HG03039 (cell line): Measurements from ENCODE around the gene KIF1A.

Source experiments
- ATAC-seq: cut with Tn5 transposase; IDR thresholded peaks from one replicate; pipeline ENCODE4 v1.9.1; 2021; ENCODE audit warnings: mild to moderate bottlenecking, moderate library complexity; ENCODE audit not compliant: unreplicated experiment

Gene KIF1A

GRCh38 chr2:240768216-240768615 is 51.8 kb downstream of the KIF1A start:
- ATAC-seq = no peak

DNA sequence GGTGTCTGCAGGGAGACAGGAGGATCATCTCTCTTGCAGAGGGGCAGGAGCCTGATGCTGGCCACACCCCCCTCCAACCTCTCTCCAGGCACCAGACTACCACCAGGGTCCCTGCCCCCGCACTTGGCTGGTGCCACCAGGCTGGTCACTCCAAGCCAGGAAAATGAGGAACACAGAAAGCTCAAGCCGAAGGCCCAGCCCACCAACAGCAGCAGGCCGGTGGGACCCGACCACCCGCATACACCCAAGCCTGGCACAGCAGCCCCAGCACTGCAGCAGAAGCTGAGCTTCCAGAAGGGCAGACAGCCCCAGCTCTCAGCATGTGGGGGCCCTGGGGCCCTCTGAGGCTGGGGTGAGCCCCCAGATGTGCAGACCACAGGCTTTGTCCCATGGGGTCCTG is 52.7 kb downstream of the KIF1A start:
- no peak for ATAC-seq

DNA sequence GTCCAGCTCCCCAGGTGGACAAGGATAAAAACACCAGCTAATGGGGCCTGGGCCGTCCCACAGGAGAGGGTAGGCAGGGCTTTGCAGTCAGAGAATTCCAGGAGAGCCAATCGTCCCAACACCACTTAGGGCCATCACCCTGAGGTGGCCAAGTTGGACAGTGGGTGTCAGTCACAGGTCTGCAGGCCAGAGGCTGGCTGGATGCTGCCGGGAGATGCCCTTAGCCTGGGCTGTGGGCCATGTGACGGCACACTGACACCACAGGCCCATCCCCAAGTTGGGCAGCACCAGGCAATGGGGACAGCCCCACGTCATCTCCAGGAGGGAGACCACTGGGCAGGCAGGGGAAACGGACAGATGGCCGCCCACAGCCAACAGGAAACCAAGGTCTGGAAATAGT is 53.9 kb downstream of the KIF1A start:
- ATAC-seq = no peak

GRCh38 chr2:240765007-240765406 is 55.0 kb downstream of the KIF1A start:
- no peak for ATAC-seq

DNA sequence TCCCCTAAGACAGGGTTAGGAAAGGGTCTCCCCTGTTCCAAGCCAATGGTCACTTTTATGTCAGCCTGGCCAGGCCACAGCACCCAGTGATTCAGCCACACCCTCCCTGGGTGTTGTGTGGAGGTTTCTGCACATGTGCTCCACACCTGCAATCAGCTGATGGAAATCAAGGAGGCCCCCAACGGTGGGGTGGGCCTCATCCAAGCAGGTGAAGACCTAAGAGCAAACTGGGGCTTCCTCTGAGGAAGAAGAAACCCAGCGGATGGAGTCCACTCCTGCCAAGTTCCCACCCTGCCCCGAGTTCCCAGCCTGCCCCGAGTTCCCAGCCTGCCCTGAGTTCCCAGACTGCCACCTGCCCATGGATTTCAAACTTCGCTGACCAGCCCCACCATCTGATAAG is 55.4 kb downstream of the KIF1A start:
- no peak for ATAC-seq

GRCh38 chr2:240762971-240763370 is 57.0 kb downstream of the KIF1A start:
- no peak for ATAC-seq

- ATAC-seq = no peak
Measured at GRCh38 chr2:240762249-240762648, 57.8 kb downstream of the KIF1A start.

DNA sequence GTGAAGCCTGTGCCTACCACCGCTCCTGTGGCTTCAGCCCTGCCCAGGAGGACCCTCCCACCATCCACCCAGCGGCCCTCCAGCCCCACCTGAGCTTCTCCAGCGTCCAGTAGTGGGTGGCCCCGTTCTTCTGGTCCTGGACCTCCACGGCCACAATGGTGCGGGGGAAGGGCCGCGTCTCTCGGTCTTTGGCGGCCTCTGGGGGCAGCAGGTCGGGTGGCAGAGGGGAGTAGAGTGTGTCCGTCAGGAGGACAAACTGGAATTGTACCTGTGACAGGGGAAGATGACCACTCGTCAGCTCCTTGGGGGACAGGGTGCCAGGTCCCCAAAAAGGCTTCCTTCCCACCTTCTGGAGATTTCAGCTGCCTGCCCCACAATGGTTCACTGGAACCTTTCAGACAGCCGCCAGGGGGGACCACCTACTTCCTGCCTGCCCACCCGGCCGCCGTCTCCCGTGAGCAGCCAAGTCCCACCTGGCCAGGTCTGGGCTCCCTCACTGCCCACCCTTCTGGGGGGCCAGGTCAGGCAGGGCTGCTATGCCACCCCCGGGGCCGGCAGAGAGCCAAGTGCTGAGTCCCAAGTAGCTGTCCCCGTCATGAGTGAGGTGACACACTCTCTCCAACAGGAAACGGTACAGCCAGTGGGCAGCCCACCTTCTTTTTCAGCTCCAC is 59.3 kb downstream of the KIF1A start:
- no peak for ATAC-seq

DNA sequence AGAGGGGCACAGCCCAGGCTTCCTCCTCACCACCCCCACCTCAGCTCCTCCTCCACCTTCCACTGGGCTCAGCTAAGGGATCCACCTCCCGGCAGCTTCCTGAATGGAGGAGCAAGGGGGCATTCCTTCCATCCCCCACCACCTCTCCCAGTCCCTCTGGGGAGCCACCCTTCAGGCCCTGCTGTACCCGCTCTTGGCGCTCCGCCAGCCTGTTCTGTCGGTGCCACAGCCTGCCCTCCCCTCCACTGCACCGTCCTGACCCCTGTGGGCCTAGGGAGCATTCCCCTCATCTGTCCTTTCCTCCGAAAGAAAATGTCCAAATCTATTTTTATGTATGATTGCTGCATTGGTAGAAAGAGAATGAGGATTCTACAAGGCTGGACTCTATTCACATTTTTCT is 59.9 kb downstream of the KIF1A start:
- ATAC-seq = no peak

DNA sequence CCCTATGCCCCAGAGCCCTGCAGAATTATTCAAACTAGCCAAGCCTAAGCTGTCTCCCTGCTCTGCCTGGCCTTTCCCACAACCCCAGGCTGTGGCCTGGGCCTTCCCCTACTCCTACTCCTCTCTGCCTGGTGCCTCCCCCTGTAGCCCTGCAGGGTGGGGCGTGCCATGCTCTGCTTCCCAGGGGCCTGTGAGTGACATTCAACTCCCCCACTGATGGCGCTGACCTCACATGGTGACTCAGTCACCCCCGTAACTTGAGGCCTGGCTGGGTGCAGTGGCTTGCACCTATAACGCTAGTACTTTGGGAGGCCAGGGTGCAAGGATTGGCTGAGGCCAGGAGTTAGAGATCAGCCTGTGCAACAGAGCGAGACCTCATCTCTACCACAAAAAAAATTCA is 60.6 kb downstream of the KIF1A start:
- ATAC-seq = no peak

GRCh38 chr2:240757086-240757614 is 62.9 kb downstream of the KIF1A start:
- ATAC-seq = no peak

- ATAC-seq = no peak
Measured at GRCh38 chr2:240752209-240752608, 67.8 kb downstream of the KIF1A start.

GRCh38 chr2:240750409-240750808 is 69.6 kb downstream of the KIF1A start:
- ATAC-seq = no peak

GRCh38 chr2:240749516-240749915 is 70.5 kb downstream of the KIF1A start:
- ATAC-seq = no peak

- no peak for ATAC-seq
Measured at GRCh38 chr2:240747256-240747655, 72.8 kb downstream of the KIF1A start.

DNA sequence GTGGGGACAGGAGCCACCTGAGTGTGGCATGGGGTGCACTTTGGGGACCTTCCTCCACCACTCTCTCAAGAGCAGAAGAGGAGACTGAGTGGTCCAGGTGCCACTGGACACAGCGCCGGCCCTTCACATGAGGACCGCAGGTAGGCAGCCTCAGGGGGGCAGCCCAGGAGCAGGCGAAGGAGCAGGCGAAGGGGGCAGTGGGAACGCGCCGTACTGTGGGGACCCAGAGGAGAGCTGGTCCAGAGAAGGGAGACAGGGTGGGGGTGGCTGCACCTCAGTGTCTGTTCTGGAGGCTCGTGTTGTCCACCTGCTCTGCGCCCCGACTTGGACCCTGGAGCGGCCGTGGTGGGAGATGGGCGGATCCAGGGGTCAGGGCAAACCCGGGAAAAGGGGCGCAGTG is 73.3 kb downstream of the KIF1A start:
- no peak for ATAC-seq

- ATAC-seq = no peak
Measured at GRCh38 chr2:240745962-240746361, 74.1 kb downstream of the KIF1A start.

GRCh38 chr2:240745456-240745855 is 74.6 kb downstream of the KIF1A start:
- no peak for ATAC-seq

DNA sequence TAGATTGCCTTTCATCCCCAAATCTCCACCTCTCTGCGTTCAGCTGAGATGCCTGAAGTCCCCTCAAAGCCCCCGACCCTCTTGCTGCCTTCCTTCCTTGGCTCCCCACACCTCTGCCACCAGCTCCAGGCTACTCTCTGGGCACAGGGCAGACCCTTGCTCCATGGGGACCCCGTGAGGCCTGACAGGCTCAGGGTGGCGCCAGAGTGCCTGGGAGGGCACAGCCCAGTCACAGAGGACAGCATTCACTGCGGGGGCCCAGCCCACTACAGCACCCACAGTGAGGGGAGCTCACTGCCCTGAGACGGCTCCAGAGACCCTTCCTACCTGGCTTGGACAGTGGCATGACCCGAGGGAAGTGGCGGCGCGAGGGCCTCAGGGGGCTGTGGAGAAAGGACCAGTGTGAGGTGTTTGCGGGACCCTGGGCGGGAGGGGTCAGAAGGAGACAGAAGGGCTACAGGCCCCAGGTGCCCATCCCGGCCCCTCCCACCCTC is 77.4 kb downstream of the KIF1A start:
- no peak for ATAC-seq

DNA sequence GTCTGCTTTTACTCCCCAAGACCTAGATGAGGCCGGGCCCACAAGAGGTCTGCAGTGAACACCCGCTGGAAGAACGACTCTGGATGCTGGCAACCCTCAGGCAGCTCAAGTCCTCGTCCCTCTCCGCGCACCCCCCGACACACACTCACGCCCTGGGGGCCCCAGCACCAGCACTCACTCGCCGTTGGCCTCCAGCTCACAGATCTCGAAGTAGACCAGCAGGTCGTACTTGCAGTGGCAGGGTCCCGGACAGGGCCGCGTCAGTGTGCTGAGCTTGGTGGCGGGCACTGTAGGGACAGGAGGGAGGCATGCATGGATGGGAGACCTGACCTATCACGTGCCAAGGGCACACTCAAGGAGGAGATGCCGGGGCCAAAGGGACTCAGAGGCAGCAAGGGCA is 78.9 kb downstream of the KIF1A start:
- ATAC-seq = no peak

DNA sequence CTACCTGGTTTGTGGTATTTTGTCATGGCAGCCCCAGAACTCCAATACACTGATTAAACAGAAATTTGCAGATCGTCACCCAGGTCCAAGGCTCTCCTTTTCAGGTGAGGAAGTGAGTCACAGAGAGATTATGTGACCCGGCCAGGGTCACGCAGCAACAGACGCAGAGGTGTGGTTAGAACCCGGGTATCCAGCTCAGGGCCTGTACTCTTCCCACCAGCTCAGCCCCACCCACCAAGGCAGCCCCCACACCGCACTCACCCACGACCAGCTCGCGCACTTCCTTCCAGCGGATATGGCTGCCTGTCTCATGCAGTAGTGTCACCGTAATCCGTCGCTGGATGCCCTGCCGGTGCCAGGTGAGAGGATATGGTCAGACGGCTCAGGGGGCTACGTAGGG is 80.2 kb downstream of the KIF1A start:
- no peak for ATAC-seq

DNA sequence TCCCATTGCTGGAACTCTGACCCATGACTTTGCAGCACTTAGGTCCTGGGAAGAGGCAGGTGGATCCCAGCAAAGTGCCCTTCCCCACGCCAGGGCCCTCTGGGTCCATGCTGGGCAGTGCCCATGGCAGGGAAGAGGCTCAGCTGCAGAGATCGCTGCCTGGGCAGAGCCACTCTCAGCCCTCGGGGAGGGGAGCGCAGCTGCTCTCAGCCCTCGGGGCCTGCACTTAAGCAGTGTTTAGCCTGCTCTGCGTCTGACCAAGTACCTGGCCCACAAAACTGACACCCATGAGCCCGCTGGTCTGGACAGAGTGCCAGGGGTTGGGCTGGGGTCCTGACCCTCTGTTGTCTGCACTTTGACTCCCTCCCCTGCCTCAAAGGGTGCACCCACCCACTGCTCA is 82.1 kb downstream of the KIF1A start:
- ATAC-seq = no peak

DNA sequence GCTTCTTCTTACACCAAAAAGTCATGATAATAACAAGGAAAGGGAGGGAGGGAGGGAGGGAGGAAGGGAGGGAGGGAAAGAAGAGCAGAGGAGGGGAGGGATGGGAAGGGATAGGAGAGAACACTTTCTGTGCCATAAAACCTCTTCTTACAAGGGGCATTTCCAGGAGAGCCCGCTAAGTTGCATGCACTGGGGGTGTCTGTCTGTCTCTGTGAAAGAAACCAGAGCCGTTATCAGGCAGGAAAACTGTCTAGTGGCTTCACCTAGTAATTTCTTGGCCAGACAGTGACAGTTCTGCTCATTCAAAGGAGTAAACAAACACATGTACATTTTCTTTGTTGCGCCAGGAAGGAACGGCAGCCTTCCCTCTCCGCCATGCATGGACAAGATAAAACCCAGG is 82.5 kb downstream of the KIF1A start:
- ATAC-seq = no peak
